HepG2 (cell line): ENCODE data around the gene LAMC3. TPM values are rescaled to one million over a fixed set of nuclear protein-coding genes. Genes with fewer than 3 reads are reported as not detected.

Experiments
- ESRRA ChIP-seq: sonication (generic); formaldehyde crosslinking; IDR thresholded peaks from 2 replicates; pipeline ENCODE4 v1.5.1; 2020; ENCODE audit warnings: mild to moderate bottlenecking, low read depth, missing genetic modification reagents
- ISX ChIP-seq: sonication (generic); formaldehyde crosslinking; conservative IDR thresholded peaks from 2 replicates; pipeline ENCODE4 v1.5.0; 2020; ENCODE audit warnings: missing genetic modification reagents
- JUN ChIP-seq: sonication (generic); formaldehyde crosslinking; IDR thresholded peaks from 2 replicates; pipeline ENCODE4 v1.4.0; 2020; ENCODE audit warnings: mild to moderate bottlenecking, missing genetic modification reagents
- MEIS2 ChIP-seq: sonication (generic); formaldehyde crosslinking; IDR thresholded peaks from 2 replicates; pipeline ENCODE4 v1.9.0; 2021; ENCODE audit warnings: mild to moderate bottlenecking, missing genetic modification reagents
- PRDM15 ChIP-seq: sonication (generic); formaldehyde crosslinking; IDR thresholded peaks from 2 replicates; pipeline ENCODE4 v1.4.0; 2020; ENCODE audit warnings: missing genetic modification reagents
- PRDM4 ChIP-seq: sonication (generic); formaldehyde crosslinking; IDR thresholded peaks from 2 replicates; pipeline ENCODE4 v1.9.0; 2021; ENCODE audit warnings: missing genetic modification reagents, borderline replicate concordance
- SRSF1 ChIP-seq: fragments of 200-400 bp; formaldehyde crosslinking; optimal IDR thresholded peaks from 2 replicates; pipeline ENCODE3; 2017; ENCODE audit warnings: mild to moderate bottlenecking, low read depth, low read length, moderate library complexity
- YEATS4 ChIP-seq: sonication (generic); formaldehyde crosslinking; IDR thresholded peaks from 2 replicates; pipeline ENCODE4 v1.4.0; 2020; ENCODE audit warnings: missing genetic modification reagents, borderline replicate concordance
- ZFX ChIP-seq: sonication (generic); formaldehyde crosslinking; IDR thresholded peaks from 2 replicates; pipeline ENCODE4 v1.4.0; 2020; ENCODE audit warnings: mild to moderate bottlenecking, low read depth, missing genetic modification reagents, moderate library complexity
- ZNF256 ChIP-seq: sonication (generic); formaldehyde crosslinking; conservative IDR thresholded peaks from 2 replicates; pipeline ENCODE4 v1.4.0; 2020; ENCODE audit warnings: missing genetic modification reagents
- ZNF282 ChIP-seq: fragments of 450-650 bp; IDR thresholded peaks from 2 replicates; pipeline ENCODE4 v1.6.1; 2018; ENCODE audit not compliant: partially characterized antibody
- ZNF597 ChIP-seq: sonication (generic); formaldehyde crosslinking; IDR thresholded peaks from 2 replicates; pipeline ENCODE4 v1.5.0; 2020; ENCODE audit warnings: missing genetic modification reagents
- ZNF770 ChIP-seq: sonication (generic); formaldehyde crosslinking; IDR thresholded peaks from 2 replicates; pipeline ENCODE4 v1.5.0; 2020; ENCODE audit warnings: mild to moderate bottlenecking, missing genetic modification reagents
- ZNF781 ChIP-seq: sonication (generic); formaldehyde crosslinking; IDR thresholded peaks from 2 replicates; pipeline ENCODE4 v1.5.1; 2020; ENCODE audit warnings: borderline replicate concordance, mild to moderate bottlenecking, missing genetic modification reagents; ENCODE audit errors: not compliant biosample characterization
- polyA plus RNA-seq, 8 experiments: library from polyadenylated mRNA; depleted of rRNA in 3 of 8; stranded (reverse) in 7 of 8; unstranded in 1 of 8; fragments of >200 nt; fragmentation: Illumina TruSeq in 4 of 8; extraction: Trizol in 4 of 8; gene quantifications; 2 replicates each; pipeline versions ENCODE4 v1.2.1 to v1.2.3, GENCODE V29; 2011 to 2016; ENCODE audit warnings: low read depth in 4 of 8, missing spikeins in 1 of 8, mixed read lengths in 1 of 8; ENCODE audit not compliant: insufficient read depth in 1 of 8
- total RNA-seq, 5 experiments: library from RNA; depleted of rRNA; stranded (reverse); fragments of >200 nt; fragmentation: Illumina TruSeq; extraction: Trizol; gene quantifications; 2 replicates each; pipeline ENCODE4 v1.2.3, GENCODE V29; 2016; ENCODE audit warnings: low read depth in 1 of 5
- TF ChIP-seq, protein P1 (sequence below): sonication (generic); formaldehyde crosslinking; IDR thresholded peaks from 2 replicates; pipeline ENCODE4 v1.5.1; 2020; ENCODE audit warnings: missing genetic modification reagents, mild to moderate bottlenecking, borderline replicate concordance

Gene LAMC3
- total and polyA plus RNA-seq, 2 of the 13 experiments (the other 11 are each of a cell fraction or from before 2014, with no cell fraction given): 0.07 to 0.57 TPM

- no peak for TF ChIP-seq PRDM4 (CRISPR knock-in tag)
- no peak for TF ChIP-seq ISX
- TF ChIP-seq YEATS4 (CRISPR knock-in tag): peak; percentile 33; the same call in 1 of the 2 replicates
- no peak for TF ChIP-seq PRDM15 (CRISPR knock-in tag)
- TF ChIP-seq ZNF597 (CRISPR knock-in tag): no peak
- peak; percentile 90 for TF ChIP-seq ZNF781 (CRISPR knock-in tag)
- no peak for TF ChIP-seq ZNF256
- TF ChIP-seq MEIS2 (CRISPR knock-in tag): no peak
- peak; percentile 38; the same call in 1 of the 2 replicates for TF ChIP-seq ZNF770 (CRISPR knock-in tag)
- TF ChIP-seq, protein P1, sequence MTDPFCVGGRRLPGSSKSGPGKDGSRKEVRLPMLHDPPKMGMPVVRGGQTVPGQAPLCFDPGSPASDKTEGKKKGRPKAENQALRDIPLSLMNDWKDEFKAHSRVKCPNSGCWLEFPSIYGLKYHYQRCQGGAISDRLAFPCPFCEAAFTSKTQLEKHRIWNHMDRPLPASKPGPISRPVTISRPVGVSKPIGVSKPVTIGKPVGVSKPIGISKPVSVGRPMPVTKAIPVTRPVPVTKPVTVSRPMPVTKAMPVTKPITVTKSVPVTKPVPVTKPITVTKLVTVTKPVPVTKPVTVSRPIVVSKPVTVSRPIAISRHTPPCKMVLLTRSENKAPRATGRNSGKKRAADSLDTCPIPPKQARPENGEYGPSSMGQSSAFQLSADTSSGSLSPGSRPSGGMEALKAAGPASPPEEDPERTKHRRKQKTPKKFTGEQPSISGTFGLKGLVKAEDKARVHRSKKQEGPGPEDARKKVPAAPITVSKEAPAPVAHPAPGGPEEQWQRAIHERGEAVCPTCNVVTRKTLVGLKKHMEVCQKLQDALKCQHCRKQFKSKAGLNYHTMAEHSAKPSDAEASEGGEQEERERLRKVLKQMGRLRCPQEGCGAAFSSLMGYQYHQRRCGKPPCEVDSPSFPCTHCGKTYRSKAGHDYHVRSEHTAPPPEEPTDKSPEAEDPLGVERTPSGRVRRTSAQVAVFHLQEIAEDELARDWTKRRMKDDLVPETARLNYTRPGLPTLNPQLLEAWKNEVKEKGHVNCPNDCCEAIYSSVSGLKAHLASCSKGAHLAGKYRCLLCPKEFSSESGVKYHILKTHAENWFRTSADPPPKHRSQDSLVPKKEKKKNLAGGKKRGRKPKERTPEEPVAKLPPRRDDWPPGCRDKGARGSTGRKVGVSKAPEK (CRISPR knock-in tag): no peak
- no peak for TF ChIP-seq SRSF1
- TF ChIP-seq JUN (CRISPR knock-in tag): no peak
- TF ChIP-seq ZFX: peak; percentile 54
- TF ChIP-seq ZNF282: no peak
- 0 out of 2 replicates have a peak, but pooled peaks have one; percentile 42 for TF ChIP-seq ESRRA (CRISPR knock-in tag)
These were observed 69.7 kb downstream of the LAMC3 start (continued) for GRCh38 chr9:131078427-131079366.
